HG03469 (cell line): ENCODE measurements around the gene WNK2.

Source experiments
- ATAC-seq: cut with Tn5 transposase; IDR thresholded peaks from one replicate; pipeline ENCODE4 v1.9.1; 2021; ENCODE audit warnings: mild to moderate bottlenecking, moderate library complexity, moderate number of reproducible peaks; ENCODE audit not compliant: unreplicated experiment

The WNK2 gene

DNA sequence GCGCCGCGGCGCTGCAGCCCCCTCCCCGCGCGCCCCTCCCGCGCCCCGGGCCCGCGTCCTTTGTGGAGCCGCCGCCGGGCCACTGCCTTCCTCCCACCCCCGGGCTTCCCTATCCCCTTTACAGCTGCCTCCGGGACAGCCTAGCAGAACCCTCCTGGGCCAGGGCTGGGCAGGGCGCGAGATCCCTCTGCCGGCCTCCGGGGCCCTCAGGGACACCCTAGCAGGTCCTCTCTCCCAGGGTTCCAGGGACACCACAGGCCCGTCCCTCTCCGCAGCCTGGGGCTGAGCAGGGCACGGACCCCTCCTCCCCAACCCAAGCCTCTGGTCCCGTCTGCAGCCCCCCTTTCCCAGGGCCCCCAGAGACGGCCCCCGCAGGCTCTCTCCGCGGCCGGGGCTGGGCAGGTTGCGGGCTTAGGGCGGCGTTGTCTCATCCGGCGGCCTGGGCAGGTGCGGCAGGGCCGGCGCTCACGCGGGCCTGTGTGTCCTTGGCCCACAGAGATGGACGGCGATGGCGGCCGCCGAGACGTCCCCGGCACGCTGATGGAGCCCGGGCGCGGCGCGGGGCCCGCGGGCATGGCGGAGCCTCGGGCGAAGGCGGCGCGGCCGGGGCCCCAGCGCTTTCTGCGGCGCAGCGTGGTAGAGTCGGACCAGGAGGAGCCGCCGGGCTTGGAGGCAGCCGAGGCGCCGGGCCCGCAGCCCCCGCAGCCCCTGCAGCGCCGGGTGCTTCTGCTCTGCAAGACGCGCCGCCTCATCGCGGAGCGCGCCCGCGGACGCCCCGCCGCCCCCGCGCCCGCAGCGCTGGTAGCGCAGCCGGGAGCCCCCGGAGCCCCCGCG is 710 bp downstream of the WNK2 start:
- no peak for ATAC-seq

GRCh38 chr9:93185266-93186214 is 1.6 kb downstream of the WNK2 start:
- ATAC-seq: no peak

DNA sequence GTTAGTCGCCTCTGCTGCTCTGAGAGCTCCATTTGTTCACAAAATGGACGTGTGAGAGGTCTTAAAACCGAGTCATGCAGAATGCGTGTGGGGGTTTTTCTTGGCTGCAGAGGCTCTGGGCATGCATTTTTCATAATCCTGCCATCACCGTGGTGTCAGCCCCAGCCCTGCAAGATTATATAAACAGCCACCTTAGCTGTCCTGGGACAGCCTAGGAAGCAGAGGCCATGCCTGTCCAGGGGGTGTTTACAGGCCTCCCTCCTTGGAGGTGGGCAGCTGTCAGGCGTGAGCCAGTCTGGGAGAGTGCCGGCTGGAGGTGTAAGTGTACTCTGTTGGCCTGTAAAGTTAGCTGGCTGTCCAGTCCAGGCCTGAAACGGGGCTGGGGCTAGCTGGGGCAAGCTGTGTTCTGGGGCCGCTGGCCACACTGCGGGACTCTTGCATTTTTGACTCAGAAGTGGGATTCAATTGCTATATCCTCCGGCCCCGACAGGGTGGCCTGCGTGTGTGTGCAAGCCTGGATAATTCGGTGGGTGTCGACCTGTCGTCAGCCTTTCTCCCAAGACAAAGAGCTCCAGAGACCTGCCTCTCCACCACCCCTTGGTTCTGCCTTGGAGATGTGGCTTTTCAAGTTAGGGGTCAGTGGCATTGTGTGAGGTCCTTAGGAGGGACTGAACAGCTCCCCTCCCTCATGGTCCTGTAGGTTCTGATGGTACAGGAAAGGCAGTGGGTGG is 2.4 kb downstream of the WNK2 start:
- ATAC-seq: no peak

- ATAC-seq: no peak
Measured at GRCh38 chr9:93187047-93187446, 3.1 kb downstream of the WNK2 start.

DNA sequence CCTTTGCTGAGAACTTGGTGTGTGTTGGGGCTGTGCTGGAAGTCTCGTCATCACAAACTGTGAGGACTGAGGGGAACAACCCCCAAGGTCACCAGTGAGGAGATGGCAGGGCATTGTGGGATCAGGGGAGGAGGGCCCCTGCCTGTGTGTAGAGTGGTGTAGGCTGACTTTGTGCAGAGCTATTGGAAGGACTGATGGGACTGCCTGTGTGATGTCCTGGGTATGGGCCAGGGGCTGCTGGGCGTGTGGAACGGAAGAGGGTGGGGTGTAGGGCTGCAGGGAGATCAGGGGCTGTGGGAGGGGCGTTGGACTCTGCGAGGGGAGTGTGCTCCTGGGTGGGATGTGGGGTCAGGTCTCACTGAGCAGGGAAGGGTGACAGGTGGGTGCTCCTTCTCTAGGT is 3.6 kb downstream of the WNK2 start:
- no peak for ATAC-seq

- no peak for ATAC-seq
Measured at GRCh38 chr9:93188426-93189368, 4.8 kb downstream of the WNK2 start.

GRCh38 chr9:93189369-93190132 is 5.6 kb downstream of the WNK2 start:
- ATAC-seq: no peak

DNA sequence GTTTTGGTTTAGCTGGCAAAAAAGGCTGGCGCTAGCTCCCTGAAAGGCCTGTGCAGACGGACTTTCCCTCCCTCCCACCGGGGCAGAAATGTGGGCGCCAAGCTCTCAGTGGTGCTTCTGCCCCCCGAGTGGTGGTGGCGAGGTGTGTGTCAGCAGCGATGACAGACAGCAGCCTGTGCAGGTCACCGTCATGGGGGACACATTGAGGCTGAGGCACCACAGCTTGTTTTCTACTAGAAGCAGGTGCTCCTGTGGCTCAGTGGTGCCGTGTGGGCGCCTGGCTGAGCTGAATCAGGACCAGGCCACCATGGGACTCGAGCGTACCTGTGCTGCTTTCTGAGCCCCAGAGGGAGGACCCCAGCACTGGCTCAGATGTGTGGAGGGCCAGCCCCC is 6.2 kb downstream of the WNK2 start:
- ATAC-seq: no peak

DNA sequence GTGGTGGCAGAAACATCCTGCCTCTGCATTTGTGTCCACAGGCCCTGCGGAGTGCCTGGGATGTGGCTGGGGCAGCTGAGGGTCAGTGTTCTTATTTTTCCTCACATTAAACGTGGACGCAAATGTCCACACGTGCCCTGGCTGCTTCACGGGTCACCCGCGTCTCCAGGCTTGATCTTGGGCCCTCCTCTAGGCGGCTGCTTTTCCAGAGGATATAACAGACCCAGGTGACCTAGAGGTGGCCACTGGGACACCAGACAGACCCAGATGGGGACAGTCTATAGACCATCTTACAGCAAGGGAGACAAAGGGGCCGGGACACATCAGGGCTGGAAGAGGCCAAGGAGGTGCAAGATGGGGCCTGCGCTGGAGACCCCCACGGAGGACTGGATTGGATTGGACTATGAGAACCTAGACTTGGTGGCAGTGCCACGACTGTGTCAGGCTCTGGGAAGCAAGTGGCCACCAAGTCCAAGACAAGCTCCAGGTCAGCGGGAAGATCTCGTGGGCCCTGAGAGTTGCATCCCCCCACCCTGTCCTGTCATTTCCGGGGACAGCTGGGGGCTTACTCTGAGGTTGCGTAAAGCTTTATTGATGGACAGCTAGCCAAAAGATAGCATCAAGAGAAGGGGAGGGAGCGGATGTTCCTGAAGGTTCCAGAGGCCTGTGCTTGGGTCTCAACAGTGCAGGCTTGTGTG is 6.9 kb downstream of the WNK2 start:
- no peak for ATAC-seq

- ATAC-seq: no peak
Measured at GRCh38 chr9:93191354-93191660, 7.4 kb downstream of the WNK2 start.

GRCh38 chr9:93192721-93193387 is 8.9 kb downstream of the WNK2 start:
- no peak for ATAC-seq

GRCh38 chr9:93193388-93194220 is 9.7 kb downstream of the WNK2 start:
- ATAC-seq: no peak

DNA sequence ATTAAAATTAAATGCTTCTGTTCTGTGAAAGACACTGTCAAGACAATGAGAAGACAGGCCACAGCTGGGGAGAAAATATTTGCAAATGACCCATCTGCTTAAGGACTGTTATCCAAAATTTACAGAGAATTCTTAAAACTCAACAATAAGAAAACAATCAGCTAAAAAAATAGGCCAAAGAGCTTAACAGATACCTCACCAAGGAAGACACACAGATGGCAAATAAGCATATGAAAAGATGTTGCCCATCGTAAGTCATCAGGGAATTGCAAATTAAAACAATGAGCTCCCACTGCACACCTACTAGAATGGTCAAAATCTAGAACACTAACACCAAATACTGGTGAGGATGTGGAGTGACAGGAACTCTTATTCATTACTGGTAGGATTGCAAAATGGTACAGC is 10.3 kb downstream of the WNK2 start:
- no peak for ATAC-seq

- no peak for ATAC-seq
Measured at GRCh38 chr9:93194641-93195040, 10.7 kb downstream of the WNK2 start.

DNA sequence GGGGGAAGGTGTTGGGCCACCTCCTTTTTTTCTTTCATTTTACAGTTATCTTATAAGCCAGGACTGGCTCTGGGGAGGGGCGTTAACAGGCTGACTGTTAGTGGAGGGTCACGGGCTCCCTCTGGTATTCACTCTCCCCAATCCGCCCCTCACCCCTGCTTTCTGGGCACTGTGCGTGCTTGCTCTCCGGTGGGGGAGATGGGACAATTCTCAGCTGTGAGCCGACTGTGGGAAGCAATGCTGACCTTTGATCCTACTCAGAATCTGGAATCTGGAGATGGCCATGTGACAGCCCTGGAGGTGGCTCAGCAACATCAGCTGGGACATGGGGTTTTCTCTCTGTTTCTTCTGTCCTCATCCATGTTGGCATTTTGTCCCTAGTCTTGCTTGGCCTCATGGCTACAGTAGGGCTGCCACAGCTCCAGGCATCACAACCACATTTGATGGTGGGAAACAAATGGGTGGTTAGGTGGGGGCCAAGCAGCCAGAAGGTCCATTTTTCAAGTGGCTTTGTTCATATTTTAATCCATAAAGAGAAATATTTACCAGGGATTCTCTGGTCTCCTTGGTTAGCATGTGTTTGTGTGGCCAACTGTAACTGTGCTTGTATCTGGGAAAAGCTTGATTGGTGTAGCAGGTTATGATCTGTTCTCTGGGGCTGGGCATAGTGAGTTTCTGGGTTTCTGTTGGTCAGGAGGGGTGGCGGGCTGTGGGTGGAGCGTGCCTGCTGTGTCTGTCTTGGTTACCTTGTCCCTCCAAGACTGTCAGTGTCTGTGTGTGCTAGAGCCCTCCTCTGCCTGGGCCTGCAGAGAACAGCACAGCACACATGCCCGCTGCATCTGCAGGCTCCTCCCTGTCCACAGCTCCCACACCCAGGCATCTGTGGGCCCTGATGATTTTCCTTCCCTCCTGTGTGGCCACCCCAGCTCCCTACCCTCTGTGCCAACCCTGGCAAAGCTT is 12.4 kb downstream of the WNK2 start:
- ATAC-seq: no peak

- no peak for ATAC-seq
Measured at GRCh38 chr9:93197670-93198069, 13.7 kb downstream of the WNK2 start.
